Measurements from ENCODE around the gene SPOCK2. TPM values are rescaled to one million over a fixed set of nuclear protein-coding genes. Genes with fewer than 3 reads are reported as not detected.

SPOCK2 gene
- total RNA-seq, 1 donor = under 0.01 TPM

- no peak overlapping the region for H3K4me3 ChIP-seq (ENCODE audit: low read depth, low read length)
- DNase-seq (ENCODE audit: low read depth) = no peak
- TF ChIP-seq, protein P1, sequence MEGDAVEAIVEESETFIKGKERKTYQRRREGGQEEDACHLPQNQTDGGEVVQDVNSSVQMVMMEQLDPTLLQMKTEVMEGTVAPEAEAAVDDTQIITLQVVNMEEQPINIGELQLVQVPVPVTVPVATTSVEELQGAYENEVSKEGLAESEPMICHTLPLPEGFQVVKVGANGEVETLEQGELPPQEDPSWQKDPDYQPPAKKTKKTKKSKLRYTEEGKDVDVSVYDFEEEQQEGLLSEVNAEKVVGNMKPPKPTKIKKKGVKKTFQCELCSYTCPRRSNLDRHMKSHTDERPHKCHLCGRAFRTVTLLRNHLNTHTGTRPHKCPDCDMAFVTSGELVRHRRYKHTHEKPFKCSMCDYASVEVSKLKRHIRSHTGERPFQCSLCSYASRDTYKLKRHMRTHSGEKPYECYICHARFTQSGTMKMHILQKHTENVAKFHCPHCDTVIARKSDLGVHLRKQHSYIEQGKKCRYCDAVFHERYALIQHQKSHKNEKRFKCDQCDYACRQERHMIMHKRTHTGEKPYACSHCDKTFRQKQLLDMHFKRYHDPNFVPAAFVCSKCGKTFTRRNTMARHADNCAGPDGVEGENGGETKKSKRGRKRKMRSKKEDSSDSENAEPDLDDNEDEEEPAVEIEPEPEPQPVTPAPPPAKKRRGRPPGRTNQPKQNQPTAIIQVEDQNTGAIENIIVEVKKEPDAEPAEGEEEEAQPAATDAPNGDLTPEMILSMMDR (IDR thresholded peaks at IDR 0.05; ENCODE audit: insufficient read depth, low read depth, low read length) = no peak
Measured at GRCh38 chr10:72099600-72099921, 11.2 kb upstream of the SPOCK2 start.

DNA sequence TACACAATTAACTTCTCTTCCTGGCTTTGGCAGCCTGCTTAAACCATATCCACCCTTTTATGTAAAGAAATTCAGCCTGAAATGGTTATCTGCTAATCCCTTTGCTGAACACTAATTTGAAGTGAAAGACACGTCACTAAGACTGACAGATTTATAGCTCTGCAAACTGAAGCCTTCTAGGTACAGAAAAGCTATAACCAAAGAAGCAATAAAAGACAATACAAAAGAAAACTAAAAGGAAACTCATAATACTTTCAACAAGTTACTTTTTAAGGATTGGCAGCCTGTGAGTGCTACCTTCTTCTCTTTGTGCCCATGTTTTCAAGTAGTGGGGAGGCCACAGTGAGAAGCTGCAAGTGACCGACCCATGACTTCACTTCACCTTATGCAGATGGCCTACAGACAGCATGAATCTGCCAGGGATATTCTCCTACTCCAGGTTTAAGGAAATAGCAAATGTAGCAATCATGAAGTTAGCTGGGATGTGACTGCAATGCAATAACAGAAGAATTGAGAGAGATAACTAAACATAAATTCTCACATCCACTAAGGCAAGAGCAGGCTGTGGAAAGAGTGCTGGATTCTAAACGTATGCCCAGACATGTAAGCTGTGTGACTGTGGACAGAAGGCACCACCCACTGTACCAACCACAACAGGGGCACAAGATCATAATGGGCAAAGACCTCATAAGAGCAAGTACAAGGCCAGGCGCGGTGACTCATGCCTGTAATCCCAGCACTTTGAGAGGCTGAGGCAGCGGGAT lies 10.7 kb upstream of the SPOCK2 start:
- TF ChIP-seq, protein P1 (IDR thresholded peaks at IDR 0.05; ENCODE audit: insufficient read depth, low read depth, low read length) = no peak
- no peak overlapping the region for H3K4me3 ChIP-seq (ENCODE audit: low read depth, low read length)
- DNase-seq (ENCODE audit: low read depth) = peak; percentile 36

GRCh38 chr10:72098301-72098835 lies 10.0 kb upstream of the SPOCK2 start:
- no peak for DNase-seq (ENCODE audit: low read depth)
- TF ChIP-seq, protein P1 (IDR thresholded peaks at IDR 0.05; ENCODE audit: insufficient read depth, low read depth, low read length) = no peak

DNA sequence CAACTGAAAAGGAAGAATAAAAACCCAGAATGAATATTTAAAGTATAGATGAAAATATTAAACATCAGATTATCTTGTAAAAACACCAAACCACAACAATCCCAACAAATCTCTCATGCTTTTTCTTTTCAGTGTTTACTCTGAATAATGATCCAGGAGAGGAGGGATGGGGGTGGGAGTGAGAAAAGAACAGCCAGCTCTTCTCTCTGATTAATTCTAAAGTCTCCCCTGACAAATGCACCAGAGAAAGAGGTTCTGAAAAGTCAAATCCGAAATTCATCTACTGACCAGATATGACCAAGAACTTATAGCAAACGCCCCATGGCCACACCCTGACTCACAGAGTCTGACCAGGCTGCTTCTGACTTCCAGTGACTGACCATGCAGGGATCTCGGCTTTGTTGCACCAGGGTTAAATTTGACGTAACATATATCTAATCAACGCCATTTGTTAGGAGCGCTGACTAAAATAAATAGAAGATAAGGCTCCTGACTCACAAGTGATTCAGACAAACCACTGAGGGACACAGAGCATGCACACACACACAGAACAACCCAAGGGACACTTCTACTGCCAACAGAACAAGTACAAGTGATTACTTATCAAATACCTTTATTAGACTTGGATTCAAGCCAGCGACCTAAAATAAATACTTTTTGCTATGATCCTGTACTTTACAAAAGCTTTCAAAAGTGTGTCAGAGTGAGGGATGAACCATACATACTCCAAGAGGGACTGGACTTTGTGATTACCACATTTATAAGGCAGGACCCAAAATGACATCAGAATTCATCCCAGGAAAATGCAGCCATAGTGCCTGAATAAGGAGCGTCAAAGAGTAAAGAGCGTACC lies 9.3 kb upstream of the SPOCK2 start:
- H3K4me3 ChIP-seq (ENCODE audit: low read depth, low read length) = no peak overlapping the region
- TF ChIP-seq, protein P1 (IDR thresholded peaks at IDR 0.05; ENCODE audit: insufficient read depth, low read depth, low read length) = no peak
- peak; percentile 96 for DNase-seq (ENCODE audit: low read depth)

More at GRCh38 chr10:72098301-72098835, 10.0 kb upstream of the SPOCK2 start:
- no peak overlapping the region for H3K4me3 ChIP-seq (ENCODE audit: low read depth, low read length)

DNA sequence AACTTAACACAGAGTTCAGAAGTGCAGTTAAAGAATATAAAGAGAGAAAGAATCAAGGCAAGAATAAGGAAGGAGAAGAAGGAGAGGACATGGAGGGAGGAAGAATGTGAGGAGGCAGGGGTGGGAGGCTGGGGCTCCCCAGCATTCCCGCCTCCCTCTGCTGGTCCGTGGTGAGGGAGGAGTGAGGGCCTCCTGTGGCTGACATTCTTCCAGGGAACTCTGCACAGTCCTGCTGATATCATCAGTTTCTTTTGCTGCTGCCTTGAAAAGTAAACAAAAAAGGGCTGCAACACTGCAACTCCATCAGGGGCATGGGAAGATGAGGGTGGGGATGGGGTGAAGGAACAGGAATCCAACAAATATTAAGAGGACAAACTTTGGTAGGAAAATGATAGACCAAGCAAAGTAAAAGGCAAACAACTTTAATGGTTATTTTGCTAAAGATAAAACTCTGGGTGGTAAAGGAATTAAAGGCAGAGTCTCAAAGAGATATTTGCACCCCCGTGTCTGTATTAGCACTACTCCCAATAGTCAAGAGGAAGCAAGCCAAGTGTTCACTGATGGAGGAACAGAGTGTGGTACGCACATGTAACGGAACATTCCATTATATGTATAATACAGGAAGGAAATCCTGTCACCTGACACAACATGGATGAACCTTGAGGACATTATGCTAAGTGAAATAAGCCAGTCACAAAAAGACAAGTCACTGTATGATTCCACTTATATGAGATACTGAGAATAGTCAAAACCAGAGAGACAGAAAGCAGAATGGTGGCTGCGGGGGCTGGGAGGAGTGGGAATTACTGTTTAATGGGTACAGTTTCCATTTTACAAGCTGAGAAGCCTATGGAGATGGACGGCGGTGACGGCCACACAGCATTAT lies 8.0 kb upstream of the SPOCK2 start:
- TF ChIP-seq, protein P1 (IDR thresholded peaks at IDR 0.05; ENCODE audit: insufficient read depth, low read depth, low read length) = peak; percentile 19
- peak; percentile 74 for DNase-seq (ENCODE audit: low read depth)

DNA sequence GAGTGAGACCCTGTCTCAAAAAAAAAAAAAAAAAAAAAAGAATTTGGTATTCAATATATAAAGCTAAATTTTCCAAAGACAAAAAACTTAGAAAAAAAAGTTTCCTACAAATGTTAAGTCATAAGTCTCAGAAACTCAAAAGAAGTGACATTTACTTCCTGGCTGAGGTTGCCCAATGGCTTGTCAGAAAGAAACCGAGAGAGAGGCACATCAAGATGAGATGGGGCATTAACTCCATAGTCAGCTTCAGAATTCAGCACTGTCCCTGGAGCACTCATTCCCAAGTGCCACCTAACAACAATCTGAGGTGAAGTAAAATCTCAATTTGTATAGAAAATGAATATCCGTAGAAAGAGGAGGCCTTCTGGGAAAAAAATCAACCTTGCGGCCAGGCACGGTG lies 6.8 kb upstream of the SPOCK2 start:
- no peak overlapping the region for H3K4me3 ChIP-seq (ENCODE audit: low read depth, low read length)
- TF ChIP-seq, protein P1 (IDR thresholded peaks at IDR 0.05; ENCODE audit: insufficient read depth, low read depth, low read length) = no peak
- DNase-seq (ENCODE audit: low read depth) = no peak

More for the DNA sequence above, 8.0 kb upstream of the SPOCK2 start:
- H3K4me3 ChIP-seq (ENCODE audit: low read depth, low read length) = no peak overlapping the region
